ENCODE results near the gene APOM.

DNA sequence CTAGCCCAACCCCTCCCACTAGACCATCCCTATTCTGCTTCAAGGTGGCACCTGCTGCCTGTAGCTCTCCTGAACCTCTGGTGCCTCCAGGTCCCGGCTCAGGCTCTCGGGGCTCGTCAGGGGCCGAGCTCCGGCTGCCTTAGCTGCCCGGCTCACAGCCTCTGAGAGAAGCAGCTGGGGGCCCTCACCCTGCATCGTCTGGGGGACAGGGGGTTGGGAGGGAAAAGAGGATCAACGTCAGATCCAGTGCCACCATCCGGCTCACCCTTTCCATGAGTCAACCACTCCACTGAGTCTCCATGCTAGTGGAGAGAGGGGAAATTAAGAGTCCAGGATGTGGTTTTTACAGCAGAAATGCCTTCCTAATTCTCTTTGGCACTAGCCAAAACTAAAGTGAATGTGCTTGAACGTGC lies 16.2 kb upstream of the APOM start:
- TF ChIP-seq, protein P1, sequence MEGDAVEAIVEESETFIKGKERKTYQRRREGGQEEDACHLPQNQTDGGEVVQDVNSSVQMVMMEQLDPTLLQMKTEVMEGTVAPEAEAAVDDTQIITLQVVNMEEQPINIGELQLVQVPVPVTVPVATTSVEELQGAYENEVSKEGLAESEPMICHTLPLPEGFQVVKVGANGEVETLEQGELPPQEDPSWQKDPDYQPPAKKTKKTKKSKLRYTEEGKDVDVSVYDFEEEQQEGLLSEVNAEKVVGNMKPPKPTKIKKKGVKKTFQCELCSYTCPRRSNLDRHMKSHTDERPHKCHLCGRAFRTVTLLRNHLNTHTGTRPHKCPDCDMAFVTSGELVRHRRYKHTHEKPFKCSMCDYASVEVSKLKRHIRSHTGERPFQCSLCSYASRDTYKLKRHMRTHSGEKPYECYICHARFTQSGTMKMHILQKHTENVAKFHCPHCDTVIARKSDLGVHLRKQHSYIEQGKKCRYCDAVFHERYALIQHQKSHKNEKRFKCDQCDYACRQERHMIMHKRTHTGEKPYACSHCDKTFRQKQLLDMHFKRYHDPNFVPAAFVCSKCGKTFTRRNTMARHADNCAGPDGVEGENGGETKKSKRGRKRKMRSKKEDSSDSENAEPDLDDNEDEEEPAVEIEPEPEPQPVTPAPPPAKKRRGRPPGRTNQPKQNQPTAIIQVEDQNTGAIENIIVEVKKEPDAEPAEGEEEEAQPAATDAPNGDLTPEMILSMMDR (IDR thresholded peaks at IDR 0.05): no peak
- TF ChIP-seq EP300 (IDR thresholded peaks at IDR 0.05): no peak
